Mesodermal cell (in vitro differentiated cells): ENCODE data around the gene GPR183.

ENCODE experiments used
- H3K27ac ChIP-seq: 2 replicates; pipeline ENCODE4 v1.7.0; 2013; ENCODE audit warnings: mild to moderate bottlenecking, low read depth, low read length, moderate library complexity; ENCODE audit not compliant: severe bottlenecking
- H3K36me3 ChIP-seq: 2 replicates; pipeline ENCODE4 v1.7.1; 2013; ENCODE audit warnings: mild to moderate bottlenecking, low read length, moderate library complexity; ENCODE audit not compliant: control insufficient read depth, insufficient read depth
- H3K4me1 ChIP-seq: one replicate; pipeline ENCODE4 v1.7.1; 2013; ENCODE audit warnings: mild to moderate bottlenecking, low read length; ENCODE audit not compliant: insufficient read depth, control insufficient read depth, poor library complexity, severe bottlenecking
- H3K4me3 ChIP-seq: 2 replicates; pipeline ENCODE4 v1.7.0; 2013; ENCODE audit warnings: low read length, control low read depth, mild to moderate bottlenecking; ENCODE audit not compliant: insufficient read depth, poor library complexity, severe bottlenecking; ENCODE audit errors: extremely low read depth
- H3K9me3 ChIP-seq: 2 replicates; pipeline ENCODE4 v1.7.1; 2013; ENCODE audit warnings: mild to moderate bottlenecking, low read length, moderate library complexity; ENCODE audit not compliant: control insufficient read depth
- WGBS, 2 experiments: methylation state at CpG; one replicate each; pipeline ENCODE4 v1.1.5; 2013; ENCODE audit warnings: missing lambda C conversion rate in 2 of 2; ENCODE audit not compliant: insufficient coverage in 2 of 2; 5-methylcytosine and 5-hydroxymethylcytosine counted together

GPR183 gene

DNA sequence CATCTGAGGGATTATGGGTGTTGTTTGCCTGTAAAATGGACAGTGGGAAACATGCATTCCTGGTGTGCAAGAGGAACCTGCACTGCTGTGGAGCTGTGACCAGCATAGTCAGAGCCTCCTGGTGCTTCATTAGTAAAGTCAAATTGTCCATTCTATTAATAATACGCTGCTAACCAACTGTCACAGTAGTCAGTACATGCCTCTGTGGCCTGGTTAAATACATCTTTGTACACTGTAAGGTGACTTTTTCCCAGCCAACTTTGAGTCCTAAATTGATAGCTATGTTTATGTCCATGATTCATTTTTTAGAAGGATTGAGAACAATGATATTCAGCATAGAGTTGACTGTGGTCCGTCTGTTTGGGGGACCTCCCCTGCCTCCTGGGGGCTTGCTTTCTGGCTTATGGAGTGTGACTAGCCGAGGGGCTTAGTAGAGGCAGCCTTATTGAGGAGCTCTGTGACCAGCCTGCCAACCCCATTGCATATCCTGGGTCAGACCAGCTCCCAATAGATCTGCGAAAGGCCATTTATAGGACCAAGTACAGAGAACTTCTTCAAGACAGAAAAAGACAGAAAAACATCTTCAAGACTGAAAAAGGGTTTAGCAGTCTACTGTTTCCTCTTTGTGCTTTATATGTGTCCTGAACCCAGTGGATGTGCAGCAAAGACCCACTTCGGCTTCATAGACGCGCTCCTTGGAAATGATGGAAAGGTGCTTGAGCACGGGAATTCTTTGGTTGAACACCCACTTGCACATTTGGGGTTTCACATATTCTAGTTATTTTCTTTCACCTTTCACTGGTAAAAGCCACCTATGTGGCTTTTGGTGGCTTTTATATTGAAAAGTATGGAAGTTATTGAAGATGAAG, 4.3 kb downstream of the GPR183 start:
- Histone ChIP-seq H3K36me3 (no peaks in the 10 kb centered on the region), H3K27ac (no peak overlapping the region), H3K4me1 (peaks cover 7% of the 10 kb centered on the region), H3K4me3 (no peak overlapping the region), H3K9me3 (no peaks in the 10 kb centered on the region)
- 89 to 100% methylated on average over 1 to 4 of the region's 8 CpGs for WGBS, 2 experiments

DNA sequence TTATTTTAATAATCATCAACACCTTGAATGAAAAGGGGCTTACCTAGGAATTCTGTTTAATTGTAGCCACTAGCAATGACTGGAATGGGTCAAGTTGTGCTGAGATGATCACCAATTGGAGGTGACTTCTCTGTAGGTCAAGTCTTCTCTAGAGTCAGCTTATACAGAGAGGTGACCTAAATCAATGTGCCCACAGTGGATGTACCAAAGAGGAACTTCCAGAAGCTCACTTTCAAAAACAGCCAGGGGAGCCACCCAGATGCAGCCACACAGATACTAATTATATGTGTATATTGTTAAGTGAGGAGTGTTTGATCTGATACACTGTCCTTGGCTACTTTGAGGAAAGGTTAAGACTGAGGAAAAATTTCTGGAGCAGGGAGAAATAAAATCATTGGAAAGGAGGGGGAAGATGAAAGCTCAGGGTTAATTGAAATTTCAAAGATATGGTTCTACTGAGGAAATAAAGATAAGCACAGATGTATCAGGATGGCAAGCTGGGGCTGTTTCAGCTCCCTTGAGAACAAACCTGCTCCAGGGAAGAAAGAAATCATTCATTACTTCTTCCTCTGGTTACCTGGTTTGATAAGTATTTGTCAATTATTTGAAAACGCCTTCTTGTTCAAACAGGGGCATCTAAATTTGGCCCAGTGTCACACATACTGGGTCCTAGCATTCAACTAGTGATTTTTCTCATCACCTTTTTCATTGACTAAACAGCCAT, 5.1 kb downstream of the GPR183 start:
- Histone ChIP-seq H3K27ac (no peak overlapping the region), H3K9me3 (no peaks in the 10 kb centered on the region), H3K36me3 (no peaks in the 10 kb centered on the region), H3K4me3 (no peak overlapping the region), H3K4me1 (no peaks in the 10 kb centered on the region)
- WGBS, 2 experiments = no CpG with 5 or more reads among the region's 1 CpG

DNA sequence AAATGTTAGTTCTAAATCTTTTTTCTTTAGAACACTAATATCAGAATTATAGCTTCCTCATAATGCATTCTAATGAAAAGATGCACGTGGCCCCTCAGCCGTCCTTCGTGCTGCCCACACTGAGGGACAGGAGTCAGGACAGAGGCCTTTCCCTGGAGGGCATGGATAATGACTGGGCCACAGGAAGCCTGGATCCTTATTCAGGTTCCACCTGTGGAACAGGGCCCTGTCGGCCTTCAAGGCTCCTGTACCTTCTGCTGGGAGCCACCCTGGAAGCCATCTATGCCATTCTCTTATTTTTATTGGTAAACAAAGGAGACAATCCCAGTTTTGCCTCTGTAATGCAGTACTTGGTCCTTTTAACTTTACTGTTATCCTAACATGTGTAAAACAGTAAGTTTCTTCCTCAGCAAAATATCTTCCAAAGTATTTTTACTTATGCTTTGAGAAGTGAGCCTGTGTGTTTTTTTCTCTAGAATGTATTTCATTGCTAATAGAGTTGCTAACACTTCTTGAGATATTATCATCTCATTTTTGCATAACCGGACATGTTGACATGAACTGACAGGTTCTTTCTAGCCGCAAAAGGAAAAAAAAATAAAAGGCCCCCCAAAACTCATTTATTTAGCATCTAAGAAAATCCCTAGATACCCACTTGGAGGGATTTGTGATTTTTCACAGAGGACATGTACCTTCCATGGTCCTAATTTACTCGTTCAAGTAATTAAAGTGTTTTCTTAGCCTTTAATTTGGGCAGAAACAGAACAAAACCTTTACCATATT, 6.0 kb downstream of the GPR183 start:
- Histone ChIP-seq H3K36me3 (no peaks in the 10 kb centered on the region), H3K4me1 (no peaks in the 10 kb centered on the region), H3K9me3 (no peaks in the 10 kb centered on the region), H3K4me3 (no peak overlapping the region), H3K27ac (no peak overlapping the region)
- 89 to 100% methylated on average over 4 of the region's 7 CpGs for WGBS, 2 experiments

DNA sequence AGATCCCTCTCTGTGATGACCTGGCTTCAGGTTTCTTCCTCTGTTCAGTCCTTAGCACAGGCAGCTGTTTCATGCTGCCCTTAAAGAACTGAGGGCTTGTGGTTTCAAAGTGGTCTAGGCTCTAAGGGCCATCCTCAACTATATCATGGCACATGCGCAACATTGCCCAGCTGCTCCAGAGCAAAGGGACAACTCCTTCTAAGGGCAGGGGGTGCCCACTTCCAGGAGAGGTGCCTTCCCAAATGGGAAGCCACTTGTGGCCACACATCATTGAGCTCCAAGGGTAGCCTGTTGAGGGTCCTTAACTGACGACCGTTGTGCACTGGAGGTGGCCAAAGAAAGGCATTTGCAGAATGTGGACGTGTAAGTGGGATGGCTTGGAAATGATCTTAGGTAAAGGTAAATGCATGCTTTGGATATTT, 7.3 kb downstream of the GPR183 start:
- H3K36me3 ChIP-seq = no peaks in the 10 kb centered on the region
- 79 to 88% methylated on average over 3 to 4 of the region's 4 CpGs for WGBS, 2 experiments

DNA sequence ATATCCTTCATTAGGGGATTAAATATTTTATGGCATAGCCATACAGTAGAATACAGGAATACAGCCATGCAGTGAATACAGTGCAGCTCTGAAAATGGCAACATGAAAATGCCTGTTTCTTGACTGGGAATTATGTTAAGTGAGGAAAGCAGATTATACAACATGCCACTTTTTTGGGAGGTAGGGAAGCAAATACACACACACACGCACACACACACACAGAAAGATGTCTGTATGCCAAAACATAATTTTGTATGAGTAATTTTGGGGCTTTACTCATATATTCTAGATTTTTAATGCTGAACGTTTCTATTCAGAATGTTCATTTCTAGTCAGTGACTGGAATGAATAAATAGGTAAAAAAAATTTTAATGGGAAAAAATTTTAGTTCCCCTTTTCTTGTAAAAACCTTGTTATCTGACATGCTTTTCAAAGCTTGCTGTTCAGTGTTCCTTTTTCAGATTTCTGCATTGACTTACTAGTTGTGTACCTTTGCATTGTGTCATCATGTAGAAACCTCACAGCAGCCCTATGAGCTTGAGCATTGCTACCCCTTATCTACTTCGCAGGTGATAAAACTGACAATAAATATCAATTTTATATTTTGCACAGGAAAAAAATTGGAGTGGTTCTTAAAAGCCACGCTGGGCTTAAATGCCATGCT, 7.8 kb downstream of the GPR183 start:
- no peaks in the 10 kb centered on the region for H3K4me1 ChIP-seq
- no peak overlapping the region for H3K4me3 ChIP-seq
- H3K27ac ChIP-seq = no peak overlapping the region
- no peaks in the 10 kb centered on the region for H3K36me3 ChIP-seq
- whole genome bisulfite sequencing, 2 experiments = no CpG with 5 or more reads among the region's 4 CpGs
- no peaks in the 10 kb centered on the region for H3K9me3 ChIP-seq

More for the DNA sequence above, 7.3 kb downstream of the GPR183 start:
- no peak overlapping the region for H3K4me3 ChIP-seq
- H3K27ac ChIP-seq = no peak overlapping the region
- no peaks in the 10 kb centered on the region for H3K4me1 ChIP-seq
- H3K9me3 ChIP-seq = no peaks in the 10 kb centered on the region

DNA sequence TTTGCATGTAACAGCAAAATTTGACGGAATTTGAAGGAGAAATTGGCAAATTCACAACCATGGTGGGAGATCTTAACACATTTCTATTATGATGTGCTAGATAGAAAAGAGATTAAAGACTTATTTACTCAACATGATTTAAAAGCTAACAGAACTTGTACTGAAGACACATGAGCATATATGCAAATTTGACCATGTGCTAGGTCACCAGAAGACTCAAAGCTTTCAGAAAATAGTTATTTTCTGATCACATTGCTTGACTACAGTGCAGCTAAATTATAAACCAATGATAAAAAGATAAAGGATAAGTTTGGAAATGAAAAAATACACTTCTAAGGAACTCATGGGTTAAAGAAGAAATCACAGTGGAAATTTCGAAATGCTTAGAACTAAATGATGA, 9.1 kb downstream of the GPR183 start:
- Histone ChIP-seq H3K4me3 (no peak overlapping the region), H3K9me3 (no peaks in the 10 kb centered on the region), H3K4me1 (no peaks in the 10 kb centered on the region), H3K27ac (no peak overlapping the region), H3K36me3 (no peaks in the 10 kb centered on the region)
- 100% methylated on average over 1 of the region's 2 CpGs; no CpG with 5 or more reads in 1 of the 2 experiments for WGBS, 2 experiments

DNA sequence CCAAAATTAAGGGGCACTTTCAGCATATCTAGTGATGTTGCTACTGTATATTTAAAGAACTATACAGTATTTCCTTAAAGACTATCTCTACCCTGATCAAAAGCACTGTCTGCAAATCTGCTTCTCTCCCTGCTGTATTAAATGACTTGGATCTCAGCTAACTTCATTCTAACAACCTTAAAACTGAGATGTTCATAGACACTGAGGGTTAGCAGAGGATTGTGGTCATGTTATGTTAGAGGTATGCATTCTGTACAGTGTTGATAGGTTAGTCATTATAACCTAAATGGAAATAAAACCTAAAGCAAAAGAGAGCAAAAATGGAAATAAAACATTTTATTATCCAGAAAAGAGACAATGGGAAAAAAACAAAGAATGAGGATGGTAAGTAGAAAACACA, 9.9 kb downstream of the GPR183 start:
- no peak overlapping the region for H3K4me3 ChIP-seq
- H3K4me1 ChIP-seq = no peaks in the 10 kb centered on the region
- no peaks in the 10 kb centered on the region for H3K36me3 ChIP-seq
- no peaks in the 10 kb centered on the region for H3K9me3 ChIP-seq
- H3K27ac ChIP-seq = no peak overlapping the region

DNA sequence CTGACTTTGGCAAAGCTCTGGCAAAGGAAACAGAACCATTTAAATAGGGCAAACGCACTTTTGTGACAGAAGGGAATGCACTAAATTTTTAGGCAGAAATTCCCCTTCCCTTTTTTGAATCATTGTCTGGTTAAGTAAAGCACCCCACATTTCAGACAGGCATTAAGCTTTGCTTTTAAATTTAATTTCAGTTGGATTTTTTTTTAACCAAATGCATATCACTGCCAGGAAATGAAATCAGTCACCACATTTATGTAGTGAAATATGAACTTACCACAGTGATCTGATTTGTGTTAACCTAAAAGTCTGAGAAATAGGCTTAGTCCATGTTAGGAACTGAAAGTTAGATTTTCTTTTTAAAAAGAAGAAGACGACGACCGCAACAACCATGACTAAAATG, 10.8 kb downstream of the GPR183 start:
- no CpG with 5 or more reads among the region's 4 CpGs for WGBS, 2 experiments
- no peaks in the 10 kb centered on the region for H3K36me3 ChIP-seq
- H3K27ac ChIP-seq = no peak overlapping the region
- H3K9me3 ChIP-seq = no peaks in the 10 kb centered on the region
- H3K4me1 ChIP-seq = no peaks in the 10 kb centered on the region
- no peak overlapping the region for H3K4me3 ChIP-seq

DNA sequence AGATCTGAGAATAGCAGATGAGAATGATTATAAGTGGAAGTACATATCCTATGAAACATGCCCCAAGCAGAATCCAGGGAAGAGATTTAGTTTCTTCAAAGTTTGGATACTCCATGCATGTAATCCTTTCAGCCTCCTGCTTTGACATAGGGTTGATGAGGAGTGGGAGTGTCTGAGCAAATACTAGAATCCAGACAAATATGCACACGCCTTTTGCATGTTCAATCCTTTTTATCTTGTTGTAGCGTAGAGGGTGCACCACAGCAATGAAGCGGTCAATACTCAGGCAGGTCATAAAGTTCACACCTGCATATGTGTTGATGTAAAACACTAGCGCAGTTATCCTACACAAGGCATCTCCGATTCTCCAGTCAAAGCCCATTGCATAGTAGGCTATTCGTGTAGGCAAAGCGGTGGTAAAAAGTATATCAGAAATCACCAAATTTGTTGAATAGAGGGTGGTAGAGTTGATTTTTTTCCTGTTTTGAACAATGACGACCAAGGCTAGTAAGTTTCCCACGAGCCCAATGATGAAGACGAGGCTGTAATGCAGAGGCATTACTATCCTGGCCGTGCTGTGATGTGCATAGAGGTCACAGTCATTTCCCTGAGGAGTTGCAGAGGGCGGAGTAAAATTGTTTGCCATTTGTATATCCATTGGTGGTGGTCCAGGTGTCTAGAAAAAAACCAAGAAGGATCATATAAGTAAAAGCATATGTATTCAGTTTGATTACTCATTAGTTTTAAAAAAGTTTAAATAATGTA, 11.5 kb downstream of the GPR183 start:
- 95 to 99% methylated on average over 10 to 11 of the region's 12 CpGs for WGBS, 2 experiments
- no peaks in the 10 kb centered on the region for H3K9me3 ChIP-seq
- H3K27ac ChIP-seq = no peak overlapping the region
- no peak overlapping the region for H3K4me3 ChIP-seq
- no peaks in the 10 kb centered on the region for H3K4me1 ChIP-seq
- H3K36me3 ChIP-seq = no peaks in the 10 kb centered on the region

DNA sequence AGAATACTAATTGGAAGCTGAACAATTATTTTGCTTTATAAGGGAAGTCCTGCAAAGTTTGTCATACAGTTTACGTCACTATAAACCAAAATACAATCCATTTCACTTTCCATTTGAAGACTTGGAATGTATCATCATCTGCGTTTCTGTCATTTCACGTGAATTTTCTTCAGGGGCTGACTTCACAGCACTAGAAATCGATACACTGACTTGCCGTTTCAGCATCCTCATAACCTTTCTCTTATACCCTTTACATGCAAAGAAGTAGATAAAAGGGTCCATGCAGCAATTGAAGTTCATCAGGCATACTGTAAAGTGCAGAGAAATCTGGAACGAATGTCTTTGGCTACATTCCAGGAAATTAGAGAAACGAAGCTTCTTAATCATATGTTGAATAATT, 12.2 kb downstream of the GPR183 start:
- no peaks in the 10 kb centered on the region for H3K4me1 ChIP-seq
- peaks cover 2% of the 10 kb centered on the region for H3K36me3 ChIP-seq
- H3K4me3 ChIP-seq = no peak overlapping the region
- no peak overlapping the region for H3K27ac ChIP-seq
- H3K9me3 ChIP-seq = no peaks in the 10 kb centered on the region
- WGBS, 2 experiments = 98 to 100% methylated on average over 2 to 5 of the region's 7 CpGs
